ENCODE results near the gene BMPR1A. TPM values are rescaled to one million over a fixed set of nuclear protein-coding genes. Genes with fewer than 3 reads are reported as not detected.
"Not testable (repeated sequence)": the region's sequence is repeated elsewhere in the genome, so short reads cannot be mapped to it uniquely, and the experiment has no call there.

BMPR1A gene
- polyA plus RNA-seq, 10 donors = 41.3 to 57.3 (median 50.0) TPM

DNA sequence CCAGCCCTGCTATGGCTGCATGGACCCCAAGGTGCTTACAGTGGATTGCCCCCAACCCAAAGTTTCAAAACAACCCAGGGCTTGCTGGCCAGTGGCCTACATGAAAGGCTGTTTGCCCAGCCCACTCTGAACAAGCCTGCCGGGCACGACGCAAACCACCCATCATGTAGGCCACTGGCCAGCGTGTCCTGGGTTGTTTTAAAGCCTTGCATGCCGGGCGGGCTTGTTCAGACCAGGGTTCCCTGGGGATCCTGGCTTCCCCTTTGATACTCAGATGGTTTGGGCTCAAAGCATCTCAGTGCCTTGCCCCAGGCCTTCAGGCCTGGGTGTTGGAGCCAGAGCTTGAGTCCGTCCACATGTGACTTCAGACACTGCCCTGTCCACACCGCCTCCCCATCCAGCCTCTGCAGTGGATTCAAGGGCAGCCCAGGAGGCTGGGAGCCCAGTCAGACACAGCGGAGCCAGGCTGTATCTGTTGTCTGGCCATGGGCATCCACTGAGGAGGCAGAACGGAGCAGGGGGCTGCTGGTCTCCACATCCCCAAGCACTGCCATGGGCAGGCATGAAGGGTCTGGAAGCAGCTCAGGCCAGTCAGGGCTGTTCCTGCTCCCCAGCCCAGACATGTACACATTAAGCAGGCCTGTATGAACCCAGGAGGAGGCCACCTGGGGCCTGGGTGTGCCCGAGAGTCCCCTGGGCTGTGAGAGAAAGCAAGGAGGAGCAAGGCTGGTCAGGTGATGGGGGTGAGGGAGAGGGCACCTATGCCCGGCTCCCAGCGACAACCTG lies 207.8 kb downstream of the BMPR1A start:
- no peak for DNase-seq

DNA sequence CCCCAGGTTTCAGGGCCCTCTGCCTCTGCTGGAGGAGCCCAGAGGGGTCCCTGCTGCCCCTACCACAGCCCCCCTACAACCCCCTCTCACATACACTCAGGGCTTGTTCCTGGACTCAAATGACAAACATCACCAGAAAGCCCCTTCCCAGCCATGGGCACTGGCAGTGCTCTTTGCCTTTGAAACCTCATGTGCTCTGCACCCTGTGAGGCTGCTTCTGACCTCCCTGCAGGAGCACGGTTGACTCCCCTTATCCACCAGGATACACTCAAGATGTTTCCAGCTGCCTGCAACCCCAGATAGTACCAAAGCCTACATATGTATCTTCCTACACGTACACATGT lies 208.4 kb downstream of the BMPR1A start:
- DNase-seq = no peak

DNA sequence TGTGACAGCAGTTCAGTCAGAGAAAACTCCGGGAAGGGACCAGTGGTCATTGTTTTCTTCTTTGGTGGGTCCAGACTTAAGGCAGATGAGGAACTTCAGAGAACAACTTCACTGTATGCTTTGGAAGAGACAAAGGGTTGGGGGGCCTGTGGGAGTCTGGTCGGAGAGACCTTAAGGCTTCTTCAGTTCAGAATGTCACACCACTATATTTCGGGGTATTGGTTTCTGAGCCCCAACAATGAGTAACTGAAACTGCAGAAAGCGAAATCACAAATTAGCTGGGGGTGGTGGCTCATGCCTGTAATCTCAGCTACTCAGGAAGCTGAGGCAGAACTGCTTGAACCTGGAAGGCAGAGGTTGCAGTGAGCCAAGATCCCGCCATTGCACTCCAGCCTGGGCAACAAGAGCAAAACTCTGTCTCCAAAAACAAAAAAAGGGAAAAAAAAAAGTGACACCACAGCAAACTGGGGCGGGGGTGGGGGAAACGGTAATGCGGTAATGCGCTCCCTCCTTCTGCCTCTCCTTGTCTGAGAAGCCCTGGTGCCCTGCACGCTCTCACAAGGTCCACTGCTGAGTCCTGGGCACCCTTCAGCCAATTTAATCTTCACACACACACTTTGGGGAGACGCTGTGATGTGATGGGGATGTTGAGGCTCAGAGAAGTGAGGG lies 209.7 kb downstream of the BMPR1A start:
- DNase-seq = no peak

DNA sequence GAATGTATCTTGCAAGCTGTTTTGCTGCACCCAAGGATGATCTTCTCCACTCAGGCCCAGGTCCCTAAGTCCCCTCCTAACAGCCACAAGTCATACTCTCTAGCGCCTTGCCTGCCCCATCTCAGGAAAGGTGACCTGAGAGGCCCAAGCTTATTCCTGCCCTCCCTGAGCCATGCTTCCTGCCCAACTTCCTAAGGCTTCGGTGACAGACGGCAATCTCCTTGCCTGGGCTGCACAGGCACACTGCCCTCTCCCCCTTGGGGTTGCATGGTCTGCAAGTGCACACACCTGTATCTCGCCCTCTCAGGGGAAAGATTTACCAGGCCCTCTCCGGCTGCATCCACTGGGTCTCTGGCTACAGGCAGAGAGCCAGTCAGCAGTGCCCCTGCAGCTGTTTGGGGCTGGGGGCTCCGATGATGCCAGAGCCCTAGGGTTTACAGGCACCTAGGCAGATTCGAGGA lies 211.1 kb downstream of the BMPR1A start:
- DNase-seq = no peak

DNA sequence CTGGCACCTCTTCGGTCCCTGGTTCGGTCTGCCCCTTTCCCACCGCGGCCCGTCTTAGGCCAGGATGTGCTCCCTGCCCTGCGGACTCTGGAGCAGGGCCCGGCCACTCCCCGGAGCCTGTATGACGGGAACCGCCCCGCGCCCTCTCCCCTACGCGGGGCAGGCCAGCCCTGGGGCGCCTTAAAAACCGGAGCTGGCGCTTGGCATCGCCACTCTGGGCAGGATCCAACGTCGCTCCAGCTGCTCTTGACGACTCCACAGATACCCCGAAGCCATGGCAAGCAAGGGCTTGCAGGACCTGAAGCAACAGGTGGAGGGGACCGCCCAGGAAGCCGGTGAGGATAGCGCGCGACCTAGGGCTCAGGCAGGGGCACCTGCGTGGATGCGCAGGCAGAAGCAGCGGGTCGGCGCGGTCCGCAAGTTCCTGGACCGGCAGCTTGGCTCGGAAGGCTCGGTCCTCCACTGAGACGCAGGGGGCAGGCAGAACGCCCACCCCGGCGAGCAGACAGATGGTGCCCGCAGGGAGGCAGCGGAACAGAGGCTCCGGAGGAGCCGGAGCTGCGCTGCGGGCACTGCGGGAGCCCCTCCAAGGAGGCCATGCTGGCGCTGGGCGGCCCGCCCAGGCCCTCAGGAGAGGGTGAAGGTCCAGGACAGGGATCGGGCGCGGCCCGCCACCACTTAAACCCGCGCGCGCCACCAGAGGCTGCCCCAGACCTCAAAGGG lies 212.0 kb downstream of the BMPR1A start, which contains the start of gene ADIRF:
Gene ADIRF (plus strand): TSS at position 212 of the 723 bp plus-strand sequence. CDS start 63 bp downstream, at position 275.
- peak in 1 of 3 donors; percentile 56 for DNase-seq

DNA sequence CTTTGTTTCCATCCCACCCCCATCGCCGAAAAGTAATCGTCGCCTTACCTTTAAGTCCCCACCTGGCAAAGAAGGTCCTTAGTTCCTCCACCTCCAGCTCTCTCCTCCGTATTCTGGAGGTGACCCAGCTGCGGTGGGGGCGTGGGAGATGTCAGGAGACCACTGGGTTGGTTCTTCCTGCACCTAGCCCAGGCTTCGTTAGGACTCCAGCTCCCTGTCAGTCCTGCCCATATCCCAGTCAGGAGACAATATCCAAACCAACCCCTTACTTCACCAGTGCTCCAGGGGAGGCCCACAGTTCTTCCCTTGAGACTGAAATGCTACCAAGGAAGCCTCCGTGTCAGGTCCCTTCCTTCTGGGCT lies 212.6 kb downstream of the BMPR1A start:
- no peak for DNase-seq

DNA sequence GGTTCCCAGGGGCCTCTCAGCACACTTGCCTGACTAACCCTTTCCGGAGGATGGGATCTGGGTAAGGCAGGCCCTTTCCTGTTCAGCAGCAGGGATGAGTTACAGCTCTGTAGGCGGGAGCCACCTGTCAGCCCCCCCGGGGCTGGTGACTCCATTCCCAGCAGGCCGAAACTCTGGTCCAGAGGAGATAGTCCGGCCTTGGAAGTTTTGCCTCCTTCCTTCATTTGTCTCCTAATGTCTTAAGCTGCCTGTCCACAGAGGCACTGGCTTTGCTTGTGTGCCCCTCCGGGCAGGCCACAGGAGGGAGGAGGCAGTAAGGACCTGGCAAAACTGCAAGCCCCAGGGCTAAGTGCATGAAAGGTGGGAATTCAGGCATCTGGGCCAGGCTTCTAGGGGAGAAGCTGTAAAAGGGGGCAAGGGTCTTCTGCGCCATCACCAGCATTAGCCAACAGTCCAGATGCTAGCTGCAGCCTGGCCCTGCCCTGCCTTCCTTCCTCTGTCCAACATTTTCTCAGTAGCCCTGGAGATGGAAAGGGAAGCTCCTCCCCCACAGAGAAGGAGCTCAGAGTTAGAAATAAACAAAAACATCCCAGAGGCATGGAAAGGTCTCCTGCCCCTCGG lies 213.1 kb downstream of the BMPR1A start:
- peak in 1 of 3 donors; percentile 76 for DNase-seq

DNA sequence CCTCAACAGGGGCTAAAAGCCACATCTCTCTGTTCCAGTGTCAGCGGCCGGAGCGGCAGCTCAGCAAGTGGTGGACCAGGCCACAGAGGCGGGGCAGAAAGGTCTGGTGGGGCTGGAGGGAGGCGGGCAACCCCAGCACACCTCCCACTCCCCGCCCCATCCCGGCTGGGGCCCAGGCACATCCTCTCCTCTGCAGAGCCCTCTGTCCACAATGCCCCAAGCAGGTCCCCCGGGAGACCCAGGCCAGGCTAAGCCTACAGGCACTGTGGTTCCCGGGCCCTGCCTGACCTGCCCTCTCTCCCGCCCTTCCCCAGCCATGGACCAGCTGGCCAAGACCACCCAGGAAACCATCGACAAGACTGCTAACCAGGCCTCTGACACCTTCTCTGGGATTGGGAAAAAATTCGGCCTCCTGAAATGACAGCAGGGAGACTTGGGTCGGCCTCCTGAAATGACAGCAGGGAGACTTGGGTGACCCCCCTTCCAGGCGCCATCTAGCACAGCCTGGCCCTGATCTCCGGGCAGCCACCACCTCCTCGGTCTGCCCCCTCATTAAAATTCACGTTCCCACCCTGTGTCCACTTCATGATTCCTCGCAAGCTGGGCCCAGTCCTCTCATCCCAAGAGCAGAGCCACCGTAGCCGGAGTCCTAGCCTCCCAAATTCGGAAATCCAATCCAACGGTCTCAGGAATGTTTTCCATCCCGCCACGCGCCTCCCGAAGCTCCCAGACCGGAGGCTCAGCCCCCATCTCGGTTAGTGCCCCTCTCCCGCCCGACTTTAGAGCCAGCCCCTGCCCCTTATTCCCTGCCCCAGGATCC lies 214.0 kb downstream of the BMPR1A start:
- DNase-seq = peak in 1 of 3 donors; percentile 75

DNA sequence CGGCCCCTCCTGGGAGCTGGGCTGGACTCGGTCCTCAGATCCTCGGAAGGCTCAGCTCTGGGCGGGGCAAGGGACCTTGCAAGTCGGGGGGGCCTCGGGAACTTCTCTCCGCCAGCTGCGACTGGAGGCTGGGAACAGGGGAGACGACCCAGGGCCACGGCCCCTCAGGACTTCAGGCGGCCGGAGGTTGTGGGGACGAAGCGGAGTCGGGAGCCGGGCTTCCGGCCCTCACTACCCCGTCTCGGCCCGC lies 214.5 kb downstream of the BMPR1A start:
- peak in 1 of 3 donors; percentile 95 for DNase-seq

DNA sequence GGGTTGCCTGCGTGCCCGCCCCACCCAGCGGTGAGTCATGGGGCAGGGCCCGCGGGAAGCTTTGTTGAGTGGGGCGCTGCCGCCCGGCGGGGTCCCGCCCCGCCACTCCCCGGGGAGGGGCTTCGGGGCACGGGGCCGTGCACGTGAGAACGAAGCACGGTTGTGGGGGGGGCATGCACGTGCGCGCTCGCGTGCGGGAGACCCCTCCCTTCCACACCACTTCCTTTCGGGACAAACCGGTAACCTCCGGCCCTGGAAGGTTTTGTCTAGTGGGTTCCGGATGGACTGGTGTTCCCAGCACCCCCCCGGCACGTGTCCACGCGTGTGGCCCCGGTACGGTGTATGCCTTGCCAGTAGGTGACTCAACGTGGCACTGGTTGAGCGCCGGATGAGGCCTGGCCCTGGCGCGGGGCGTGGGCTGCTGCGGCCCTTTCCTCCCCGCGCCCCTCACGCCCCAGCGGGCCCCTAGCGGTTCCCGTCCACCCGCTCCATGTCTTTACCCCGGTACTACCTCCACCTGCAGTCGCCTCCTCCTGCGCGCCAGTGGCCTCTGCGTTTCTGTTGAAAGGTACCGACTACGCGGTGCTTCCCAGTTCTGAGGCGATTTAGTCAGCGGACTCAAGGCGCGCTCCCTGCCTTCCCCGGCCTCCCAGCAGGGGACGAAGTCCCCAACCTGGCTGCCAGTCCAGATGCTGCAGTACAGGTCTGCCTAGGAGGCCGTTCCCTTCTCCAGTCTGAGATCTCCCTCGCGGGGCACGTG lies 215.0 kb downstream of the BMPR1A start:
- peak in 2 of 3 donors; percentile 83 to 91 for DNase-seq

DNA sequence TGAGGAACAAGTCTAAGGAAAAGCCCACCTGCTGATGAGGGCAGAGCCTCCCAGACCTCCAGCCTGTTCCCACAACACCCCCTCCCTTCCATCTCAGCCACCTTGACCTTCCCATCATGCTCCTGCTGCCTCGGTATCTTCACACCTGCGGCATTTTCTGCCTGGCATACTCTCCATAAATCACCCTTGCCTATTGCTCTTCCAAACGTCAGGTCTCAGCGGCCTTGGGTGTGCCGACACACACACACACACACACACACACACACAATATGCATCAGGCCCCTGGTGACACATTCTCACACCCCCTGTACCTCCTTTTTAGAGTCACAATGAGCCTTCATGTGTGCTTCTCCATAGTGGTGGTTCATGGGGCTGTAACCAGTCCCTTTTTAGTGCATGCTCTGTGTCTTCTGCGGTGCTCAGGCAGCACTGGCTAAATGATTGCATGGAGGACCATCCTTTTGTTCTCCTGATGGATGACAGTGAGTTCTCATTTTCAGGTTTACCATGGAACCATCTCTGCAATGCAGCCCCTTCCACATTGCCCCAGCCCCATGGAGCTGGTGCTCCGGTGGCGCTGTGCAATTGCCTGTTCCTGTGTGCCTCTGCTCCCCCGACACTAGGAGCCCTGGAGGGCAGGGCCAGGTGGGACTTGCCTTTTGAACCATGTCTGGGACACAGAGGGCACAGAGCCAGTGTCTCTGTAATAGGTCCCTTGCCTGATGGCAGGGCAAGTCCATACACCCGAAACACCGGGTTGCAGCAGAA lies 216.4 kb downstream of the BMPR1A start:
- DNase-seq = peak in 1 of 3 donors; percentile 34

DNA sequence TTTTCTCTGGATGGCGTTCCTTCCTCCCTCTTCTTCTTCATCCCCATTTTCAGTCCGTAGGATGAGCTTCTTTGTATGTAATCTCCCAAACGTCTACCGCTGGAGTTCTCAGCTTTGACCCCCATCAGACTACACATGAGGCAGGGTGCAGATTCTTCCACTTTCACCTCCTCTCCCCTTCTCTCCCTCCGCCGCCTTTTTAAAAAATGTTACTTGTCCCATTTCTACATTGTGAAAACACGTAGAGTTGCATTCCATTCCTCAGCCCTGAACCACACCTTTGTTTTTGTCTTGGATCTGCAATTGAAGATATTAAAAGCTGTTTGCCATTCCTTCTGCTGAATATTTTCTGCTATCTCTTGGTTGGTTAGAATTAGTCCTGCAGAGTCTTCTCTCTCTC lies 218.1 kb downstream of the BMPR1A start:
- DNase-seq = no peak

DNA sequence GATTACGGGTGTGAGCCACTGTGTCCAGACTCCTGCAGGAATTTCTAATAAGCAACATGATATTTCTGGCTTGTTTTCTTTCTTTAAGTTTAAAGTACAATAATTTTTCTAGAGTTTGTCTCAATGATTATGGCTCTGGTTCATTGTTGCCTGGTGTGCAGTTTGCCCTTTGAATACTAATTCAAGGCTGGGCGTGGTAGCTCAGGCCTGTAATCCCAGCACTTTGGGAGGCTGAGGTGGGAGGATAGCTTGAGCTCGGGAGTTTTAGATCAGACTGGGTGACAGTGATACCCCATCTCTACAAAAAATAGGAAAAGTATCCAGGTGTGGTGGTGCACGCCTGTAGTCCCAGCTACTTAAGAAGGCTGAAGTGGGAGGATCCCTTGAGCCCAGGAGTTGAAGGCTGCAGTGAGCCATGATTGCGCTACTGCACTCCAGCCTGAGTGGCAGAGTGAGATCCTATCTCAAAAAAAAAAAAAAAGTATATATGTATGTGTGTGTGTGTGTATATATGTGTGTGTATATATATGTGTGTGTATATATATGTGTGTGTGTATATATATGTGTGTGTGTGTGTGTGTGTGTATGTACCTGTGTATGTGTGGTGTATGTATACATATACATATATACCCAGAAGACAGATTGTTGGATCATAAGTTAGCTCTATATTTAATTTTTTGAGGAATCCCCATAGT lies 220.1 kb downstream of the BMPR1A start:
- DNase-seq = no peak

DNA sequence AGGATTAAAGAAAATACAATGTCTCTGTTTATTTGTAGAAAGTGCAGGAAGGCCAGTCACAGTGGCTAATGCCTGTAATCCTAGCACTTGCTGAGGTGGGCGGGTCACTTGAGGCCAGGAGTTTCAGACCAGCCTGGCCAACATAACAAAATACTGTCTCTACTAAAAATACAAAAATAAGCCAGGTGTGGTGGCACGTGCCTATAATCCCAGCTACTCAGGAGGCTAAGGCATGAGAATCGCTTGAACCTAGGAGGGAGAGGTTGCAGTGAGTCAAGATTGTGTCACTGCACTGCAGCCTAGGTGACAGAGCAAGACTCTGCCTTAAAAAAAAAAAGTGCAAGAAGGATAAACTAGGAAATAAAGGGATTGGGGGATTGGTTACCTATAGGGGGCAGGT lies 222.0 kb downstream of the BMPR1A start:
- not testable (repeated sequence) for DNase-seq

DNA sequence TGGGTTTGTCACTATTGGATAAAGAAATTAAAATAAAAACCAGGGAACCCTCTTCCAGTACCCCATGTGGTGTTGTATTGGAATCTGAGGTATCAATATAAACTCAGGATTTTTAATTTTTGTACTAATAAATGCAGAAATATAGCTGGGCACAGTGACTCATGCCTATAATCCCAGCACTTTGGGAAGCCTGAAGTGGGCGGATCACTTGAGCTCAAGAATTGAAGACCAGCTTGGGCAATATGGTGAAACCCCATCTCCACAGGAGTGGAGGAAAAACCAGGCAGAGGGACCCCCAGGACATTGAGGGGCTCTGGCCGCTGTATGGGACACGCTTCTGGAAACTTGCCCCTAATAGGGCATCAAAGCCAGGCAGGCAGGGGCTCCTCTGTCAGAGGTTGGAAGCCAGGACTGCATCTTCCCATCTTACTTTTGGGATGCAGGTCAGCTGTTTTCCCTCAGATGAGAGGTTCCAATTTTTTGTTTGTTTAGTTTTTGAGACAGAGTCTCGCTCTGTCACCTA lies 222.9 kb downstream of the BMPR1A start:
- no peak for DNase-seq

DNA sequence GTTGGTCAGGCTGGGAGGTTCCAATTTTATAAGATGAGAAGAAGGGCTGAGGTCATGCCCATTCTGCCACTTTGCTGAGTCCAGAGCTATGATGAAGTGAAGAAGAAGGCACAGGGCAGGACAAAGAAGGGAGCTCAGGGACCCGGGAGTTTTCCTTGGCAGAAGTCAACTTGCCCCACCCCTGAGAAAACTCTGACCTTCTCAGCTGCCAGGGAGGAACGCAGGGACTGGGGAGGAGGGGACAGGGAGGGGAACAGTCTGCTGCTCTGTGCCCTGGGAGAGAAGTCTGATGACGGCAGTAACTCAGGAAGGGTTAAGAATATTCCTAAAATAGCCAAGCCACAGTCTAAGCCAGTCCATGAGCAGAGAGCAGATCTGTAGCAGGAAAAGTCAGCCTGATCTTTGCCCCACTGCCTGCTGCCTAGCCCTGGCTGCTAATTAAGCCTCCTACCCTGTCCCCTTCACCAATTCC lies 223.6 kb downstream of the BMPR1A start:
- peak in 1 of 3 donors; percentile 48 for DNase-seq

DNA sequence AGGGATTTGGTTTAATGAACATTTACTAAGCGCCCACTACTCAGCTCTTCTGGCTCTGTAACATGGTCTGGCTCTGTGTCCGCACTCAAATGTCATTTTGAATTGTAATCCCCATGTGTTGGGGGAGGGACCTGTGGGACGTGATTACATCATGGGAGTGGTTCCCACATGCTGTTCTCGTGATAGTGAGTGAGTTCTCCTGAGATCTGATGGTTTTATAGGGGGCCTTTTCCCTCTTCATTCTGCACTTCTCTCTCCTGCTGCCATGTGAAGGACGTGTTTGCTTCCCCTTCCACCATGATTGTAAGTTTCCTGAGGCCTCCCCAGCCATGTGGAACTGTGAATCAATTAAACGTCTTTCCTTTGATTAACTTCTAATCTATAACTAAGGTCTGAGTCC lies 224.6 kb downstream of the BMPR1A start:
- DNase-seq = not testable (repeated sequence)

DNA sequence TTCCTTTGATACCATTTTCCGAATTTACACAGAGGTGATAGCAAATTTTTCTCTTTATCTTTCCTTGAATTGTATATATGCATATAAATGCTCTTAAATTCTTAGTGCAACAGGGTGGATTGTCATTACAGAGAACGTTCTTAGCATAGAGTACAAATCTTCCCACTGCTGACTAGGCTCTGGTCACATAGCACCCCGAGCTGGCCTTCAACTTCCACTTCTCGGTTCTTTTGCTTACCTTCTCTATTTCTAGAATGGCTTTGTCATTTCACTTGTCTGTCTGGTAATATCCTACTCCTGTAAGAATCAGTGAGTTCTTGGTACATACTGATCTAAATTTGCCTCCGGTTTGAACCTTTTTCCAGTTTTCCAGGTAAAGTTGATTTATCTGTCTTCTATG lies 225.3 kb downstream of the BMPR1A start:
- no peak for DNase-seq
